Neuron (in vitro differentiated cells): ENCODE data around the gene UST.
"Not testable (repeated sequence)": the region's sequence is repeated elsewhere in the genome, so short reads cannot be mapped to it uniquely, and the experiment has no call there.

Experiments
- H2AFZ ChIP-seq: one replicate; pipeline ENCODE4 v1.6.1; 2013; ENCODE audit warnings: low read depth, mild to moderate bottlenecking, inconsistent platforms, low read length, moderate library complexity
- H3K27me3 ChIP-seq: one replicate; pipeline ENCODE4 v1.6.1; 2013; ENCODE audit warnings: low read length; ENCODE audit not compliant: insufficient read depth
- H3K36me3 ChIP-seq: one replicate; pipeline ENCODE4 v1.6.1; 2013; ENCODE audit warnings: low read length; ENCODE audit not compliant: insufficient read depth
- H3K4me1 ChIP-seq: one replicate; pipeline ENCODE4 v1.6.1; 2013; ENCODE audit warnings: low read length; ENCODE audit not compliant: insufficient read depth
- H3K4me3 ChIP-seq: 2 replicates; pipeline ENCODE4 v1.5.1; 2013; ENCODE audit warnings: mild to moderate bottlenecking, low read length, moderate library complexity
- H3K9me3 ChIP-seq: one replicate; pipeline ENCODE4 v1.6.1; 2013; ENCODE audit warnings: low read length

UST gene

DNA sequence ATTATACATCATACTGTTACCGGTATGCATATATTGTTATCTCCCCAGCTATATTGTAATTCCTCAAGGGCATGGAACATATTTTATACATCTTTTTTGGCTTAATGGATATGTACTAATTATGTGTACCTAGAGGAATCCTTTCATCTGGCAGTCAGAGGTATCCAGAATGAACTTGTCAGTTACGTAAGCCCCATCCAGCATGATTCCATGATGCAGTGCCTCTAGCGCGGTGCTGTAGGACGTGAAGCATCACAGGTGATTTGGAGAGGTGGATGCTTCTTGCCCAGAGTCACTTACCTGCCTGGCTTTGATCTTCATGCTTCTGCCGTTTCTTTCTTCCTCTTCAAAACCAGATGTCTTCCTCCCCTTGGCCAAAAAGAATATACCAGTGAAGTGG lies 159.1 kb downstream of the UST start:
- no peaks in the 10 kb centered on the region for H3K27me3 ChIP-seq
- no peak overlapping the region for H2AFZ ChIP-seq
- H3K9me3 ChIP-seq: no peaks in the 10 kb centered on the region
- no peak overlapping the region for H3K4me3 ChIP-seq
- peaks cover 2% of the 10 kb centered on the region for H3K4me1 ChIP-seq
- H3K36me3 ChIP-seq: no peaks in the 10 kb centered on the region

DNA sequence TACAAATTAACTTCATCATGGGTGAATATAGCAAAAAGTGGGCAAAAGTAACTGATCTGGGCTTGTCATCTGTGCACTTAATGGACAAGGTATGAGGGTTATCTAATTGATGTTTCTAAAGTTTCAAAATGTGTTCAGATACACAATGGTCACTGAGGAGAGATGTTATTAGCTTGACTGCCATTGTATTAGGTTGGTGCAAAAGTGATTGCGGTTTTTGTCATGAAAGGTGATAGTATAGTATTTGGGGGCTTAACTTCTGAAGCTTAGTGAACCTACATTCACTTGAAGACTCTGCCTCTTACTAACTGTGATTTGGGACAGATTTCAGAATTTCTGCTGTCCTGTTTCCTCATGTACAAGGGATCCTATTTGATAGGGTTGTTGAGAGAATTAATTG lies 159.6 kb downstream of the UST start:
- peaks cover 5% of the 10 kb centered on the region for H3K4me1 ChIP-seq
- H2AFZ ChIP-seq: no peak overlapping the region
- no peak overlapping the region for H3K4me3 ChIP-seq
- H3K36me3 ChIP-seq: no peaks in the 10 kb centered on the region
- H3K27me3 ChIP-seq: no peaks in the 10 kb centered on the region
- no peaks in the 10 kb centered on the region for H3K9me3 ChIP-seq

DNA sequence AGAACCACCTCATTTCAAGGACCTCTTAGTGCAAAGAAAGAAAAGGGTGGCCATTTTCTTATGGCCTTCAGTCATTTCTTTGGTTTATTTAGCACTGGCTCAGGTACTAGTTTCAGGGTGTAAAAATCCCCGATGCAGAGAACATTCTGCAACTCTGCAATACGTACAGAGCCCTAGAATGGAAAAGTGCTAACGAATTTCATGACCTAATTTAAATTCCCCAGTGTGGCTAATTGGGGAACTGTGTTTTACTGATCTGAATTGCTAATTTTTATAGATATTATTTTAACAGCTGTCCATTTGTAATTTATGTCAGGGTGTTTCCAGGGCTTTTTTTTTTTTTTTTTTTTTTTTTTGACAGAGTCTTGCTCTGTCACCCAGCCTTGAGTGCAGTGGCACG lies 160.7 kb downstream of the UST start:
- Histone ChIP-seq H3K4me3 (no peak overlapping the region), H3K36me3 (no peaks in the 10 kb centered on the region), H2AFZ (no peak overlapping the region), H3K27me3 (no peaks in the 10 kb centered on the region), H3K4me1 (peaks cover 5% of the 10 kb centered on the region), H3K9me3 (no peaks in the 10 kb centered on the region)

DNA sequence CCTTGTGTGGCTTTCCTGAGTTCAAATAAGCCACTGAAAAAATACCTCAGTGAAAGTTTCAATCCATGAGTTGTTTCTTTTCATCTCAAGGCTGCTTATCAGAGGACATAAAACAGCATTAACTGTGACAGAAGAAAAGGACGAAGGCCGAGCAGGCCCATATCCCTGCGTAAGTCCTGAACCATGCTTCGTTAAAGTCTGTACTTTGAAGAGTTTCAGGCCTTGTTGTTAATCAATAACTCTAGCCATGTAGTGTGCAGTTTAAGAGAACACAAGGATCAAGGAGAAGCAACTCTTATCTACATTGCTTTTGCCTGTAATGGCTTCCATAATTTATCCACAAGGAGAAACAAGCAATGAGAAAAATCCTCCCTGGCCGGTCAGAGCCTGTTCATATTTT lies 165.4 kb downstream of the UST start:
- Histone ChIP-seq H3K27me3 (no peaks in the 10 kb centered on the region), H3K4me1 (peaks cover 5% of the 10 kb centered on the region), H3K9me3 (peaks cover 2% of the 10 kb centered on the region), H3K36me3 (no peaks in the 10 kb centered on the region), H3K4me3 (no peak overlapping the region), H2AFZ (no peak overlapping the region)

DNA sequence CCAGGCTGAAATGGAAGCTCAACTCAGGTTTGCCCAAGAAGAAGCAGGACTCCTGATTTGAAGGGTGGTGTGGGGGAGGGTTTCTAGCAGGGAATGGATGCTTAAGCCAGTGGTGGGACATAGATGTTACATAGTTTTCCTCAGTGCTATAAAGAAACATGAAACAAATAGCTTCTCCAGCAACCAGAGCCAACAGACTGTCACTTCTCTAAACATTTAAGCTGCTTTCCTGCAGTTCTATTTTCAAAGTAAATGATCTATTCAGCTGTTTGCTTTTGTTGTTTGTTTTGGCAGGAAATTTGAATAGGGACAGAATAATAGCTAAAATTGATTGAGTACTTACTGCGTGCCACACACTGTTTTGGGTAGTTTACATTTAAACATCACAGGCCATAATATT lies 169.0 kb downstream of the UST start:
- Histone ChIP-seq H3K9me3 (peaks cover 4% of the 10 kb centered on the region), H2AFZ (no peak overlapping the region), H3K27me3 (no peaks in the 10 kb centered on the region), H3K4me3 (no peak overlapping the region), H3K4me1 (peaks cover 3% of the 10 kb centered on the region), H3K36me3 (no peaks in the 10 kb centered on the region)

DNA sequence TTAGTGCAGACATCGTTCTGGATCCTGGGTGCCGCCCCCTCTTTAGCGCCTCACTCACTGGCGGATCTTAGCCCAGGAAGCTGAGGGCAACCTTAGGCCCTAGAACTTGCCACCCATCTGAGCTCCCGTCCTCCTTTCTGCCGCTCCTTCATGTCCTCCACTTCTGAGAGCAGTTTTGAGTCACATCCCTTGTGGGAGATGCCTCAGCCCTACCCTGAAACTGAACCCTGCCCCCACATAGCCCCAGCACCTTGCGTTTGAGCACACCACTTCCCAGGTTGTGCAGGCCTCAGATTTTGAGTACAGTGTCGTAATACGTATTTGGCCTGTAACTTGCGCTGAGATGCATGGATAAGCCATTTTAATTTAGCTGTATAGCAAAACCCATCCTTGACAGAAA lies 169.7 kb downstream of the UST start:
- H2AFZ ChIP-seq, H3K4me3 ChIP-seq, H3K27me3 ChIP-seq, H3K36me3 ChIP-seq, H3K9me3 ChIP-seq, H3K4me1 ChIP-seq: not testable (repeated sequence)

DNA sequence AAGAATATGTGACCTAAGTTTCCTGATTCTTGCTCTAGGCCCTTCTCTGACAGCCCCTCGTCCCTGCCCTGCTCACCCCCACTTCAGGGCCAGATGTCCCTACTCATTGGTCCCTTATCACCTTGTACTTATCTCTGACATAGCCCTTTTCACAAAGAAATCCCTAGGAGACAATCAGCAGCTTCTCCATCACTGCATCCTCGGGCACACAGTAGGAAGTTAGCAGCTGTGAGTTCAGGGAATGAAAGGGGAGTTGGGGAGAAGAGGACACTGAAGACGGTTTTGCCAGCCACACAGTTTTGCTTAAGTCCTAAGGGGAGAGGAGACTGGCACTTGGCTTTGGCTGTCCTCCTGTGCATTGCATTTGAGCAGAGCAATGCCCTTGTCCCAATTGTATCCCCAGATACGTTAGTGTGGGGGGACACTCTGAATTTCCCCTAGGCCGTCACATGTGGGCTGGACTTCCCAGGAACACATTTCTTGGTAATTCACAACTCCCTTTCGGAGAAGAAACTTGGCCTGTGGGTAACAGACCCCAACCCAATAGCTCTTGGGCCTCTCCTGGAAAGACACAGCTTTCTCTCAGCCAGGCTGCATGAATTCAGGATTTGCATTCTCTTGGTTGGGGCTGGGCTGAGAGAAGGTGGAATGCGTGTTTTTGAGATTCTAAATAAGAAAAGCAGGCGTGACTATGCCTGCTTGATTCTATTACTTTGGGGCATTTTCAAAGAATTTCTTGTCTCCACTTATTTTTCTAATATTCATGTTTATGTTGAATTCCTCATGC lies 177.6 kb downstream of the UST start:
- H3K4me3 ChIP-seq: no peak overlapping the region
- H2AFZ ChIP-seq: no peak overlapping the region

DNA sequence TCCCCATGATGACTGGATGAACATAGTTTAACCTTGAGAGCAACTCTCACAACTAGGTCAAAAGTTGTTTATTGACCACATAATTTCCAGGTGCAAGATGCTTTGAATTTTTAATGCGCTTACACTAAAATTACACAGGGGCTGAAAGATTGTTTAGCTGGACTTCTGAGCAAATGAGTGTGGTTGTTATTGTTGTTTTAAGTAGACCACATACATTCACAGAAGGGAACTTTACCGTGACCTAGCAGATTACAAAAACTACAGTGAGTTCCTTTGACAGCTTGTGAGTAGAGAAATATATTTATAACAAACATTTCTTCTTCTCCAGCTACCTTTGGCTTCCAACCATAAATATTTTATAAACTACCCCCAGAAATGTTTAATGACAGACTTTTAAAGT lies 178.9 kb downstream of the UST start:
- Histone ChIP-seq H3K4me1 (peaks cover 8% of the 10 kb centered on the region), H3K4me3 (no peak overlapping the region), H3K9me3 (no peaks in the 10 kb centered on the region), H2AFZ (no peak overlapping the region), H3K36me3 (no peaks in the 10 kb centered on the region), H3K27me3 (no peaks in the 10 kb centered on the region)

More for the DNA sequence above, 177.6 kb downstream of the UST start:
- H3K36me3 ChIP-seq: no peaks in the 10 kb centered on the region
- no peaks in the 10 kb centered on the region for H3K9me3 ChIP-seq
- H3K27me3 ChIP-seq: no peaks in the 10 kb centered on the region
- peaks cover 8% of the 10 kb centered on the region for H3K4me1 ChIP-seq

DNA sequence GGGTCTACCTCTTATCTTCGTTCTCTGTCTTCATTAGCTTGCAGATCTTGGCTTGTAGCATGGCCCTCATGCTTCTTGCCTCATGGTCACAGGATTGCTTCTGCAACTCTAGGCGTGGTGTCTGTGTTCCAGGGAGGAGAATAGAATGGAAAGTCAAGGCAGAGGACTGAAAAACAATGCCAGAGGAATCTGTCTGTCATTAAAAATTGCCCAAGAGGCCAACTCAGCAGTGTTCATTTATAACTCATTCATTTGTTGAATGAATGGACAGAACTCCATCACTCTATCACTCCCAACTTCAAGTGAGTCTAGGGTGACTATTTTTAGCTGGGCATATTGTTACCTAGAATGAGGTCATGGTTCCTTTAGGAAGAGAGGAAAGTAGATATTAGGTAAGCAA lies 179.6 kb downstream of the UST start:
- Histone ChIP-seq H3K36me3 (no peaks in the 10 kb centered on the region), H3K9me3 (no peaks in the 10 kb centered on the region), H3K4me3 (no peak overlapping the region), H3K4me1 (peaks cover 8% of the 10 kb centered on the region), H2AFZ (no peak overlapping the region), H3K27me3 (no peaks in the 10 kb centered on the region)

DNA sequence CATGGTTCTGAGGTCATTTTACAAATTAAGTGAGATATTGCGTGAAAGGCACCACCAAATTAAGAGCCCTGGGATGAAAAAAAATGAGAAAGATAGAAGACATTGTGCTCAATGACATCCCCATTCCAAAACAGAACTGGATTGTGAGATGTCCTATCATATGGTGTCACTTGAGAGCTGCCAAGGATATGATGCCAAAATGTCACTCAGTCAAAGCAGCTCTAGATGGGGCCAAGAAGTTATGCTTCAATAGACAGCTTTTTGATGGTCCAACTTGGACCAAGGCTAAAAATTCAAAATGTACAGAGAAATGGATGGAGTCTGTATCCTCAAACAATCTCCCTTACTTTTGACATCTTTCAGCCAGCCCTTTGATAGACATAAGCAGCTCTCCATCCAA lies 180.8 kb downstream of the UST start:
- peaks cover 8% of the 10 kb centered on the region for H3K4me1 ChIP-seq
- no peaks in the 10 kb centered on the region for H3K36me3 ChIP-seq
- H3K27me3 ChIP-seq: no peaks in the 10 kb centered on the region
- H3K4me3 ChIP-seq: no peak overlapping the region
- no peaks in the 10 kb centered on the region for H3K9me3 ChIP-seq
- no peak overlapping the region for H2AFZ ChIP-seq

DNA sequence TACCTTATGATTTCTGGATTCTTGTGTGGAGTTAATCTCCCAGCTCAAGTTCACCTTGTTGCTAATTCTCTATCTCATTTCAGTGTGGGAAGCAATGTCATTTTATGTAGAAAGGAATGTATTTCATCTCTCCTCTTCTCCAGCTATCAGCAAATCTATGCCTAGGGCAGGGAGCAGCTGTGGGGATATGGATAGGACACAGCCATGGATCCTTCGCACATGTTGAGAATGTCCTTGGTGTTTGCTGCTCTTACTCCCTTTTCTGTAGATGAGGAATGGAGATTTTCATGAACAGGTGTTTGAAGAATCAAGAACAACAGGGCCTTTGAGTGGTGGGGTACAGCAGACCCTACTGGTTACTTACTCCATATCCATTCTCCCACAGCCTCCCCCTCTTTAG lies 182.0 kb downstream of the UST start:
- peaks cover 8% of the 10 kb centered on the region for H3K4me1 ChIP-seq
- H3K9me3 ChIP-seq: no peaks in the 10 kb centered on the region
- H3K36me3 ChIP-seq: no peaks in the 10 kb centered on the region
- H2AFZ ChIP-seq: no peak overlapping the region
- H3K27me3 ChIP-seq: no peaks in the 10 kb centered on the region
- H3K4me3 ChIP-seq: no peak overlapping the region

DNA sequence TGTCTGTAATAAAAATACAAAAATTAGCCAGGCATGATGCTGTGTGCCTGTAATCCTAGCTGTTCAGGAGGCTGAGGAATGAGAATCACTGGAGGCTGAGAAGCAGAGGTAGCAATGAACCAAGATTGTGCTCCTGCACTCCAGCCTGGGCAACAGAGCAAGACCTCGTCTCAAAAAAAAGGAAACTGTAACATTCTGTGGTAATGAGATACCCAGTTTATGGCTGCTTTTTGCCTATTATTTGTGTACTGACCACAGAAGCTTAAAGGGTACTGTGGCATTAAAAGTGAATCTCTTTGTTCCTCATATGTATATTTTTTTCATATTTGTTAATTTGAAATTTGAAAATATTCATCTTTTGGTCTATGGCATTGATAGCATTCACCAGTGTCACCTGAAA lies 185.4 kb downstream of the UST start:
- Histone ChIP-seq H3K4me1 (no peaks in the 10 kb centered on the region), H3K4me3 (no peak overlapping the region), H3K36me3 (no peaks in the 10 kb centered on the region), H2AFZ (no peak overlapping the region), H3K27me3 (no peaks in the 10 kb centered on the region), H3K9me3 (no peaks in the 10 kb centered on the region)

DNA sequence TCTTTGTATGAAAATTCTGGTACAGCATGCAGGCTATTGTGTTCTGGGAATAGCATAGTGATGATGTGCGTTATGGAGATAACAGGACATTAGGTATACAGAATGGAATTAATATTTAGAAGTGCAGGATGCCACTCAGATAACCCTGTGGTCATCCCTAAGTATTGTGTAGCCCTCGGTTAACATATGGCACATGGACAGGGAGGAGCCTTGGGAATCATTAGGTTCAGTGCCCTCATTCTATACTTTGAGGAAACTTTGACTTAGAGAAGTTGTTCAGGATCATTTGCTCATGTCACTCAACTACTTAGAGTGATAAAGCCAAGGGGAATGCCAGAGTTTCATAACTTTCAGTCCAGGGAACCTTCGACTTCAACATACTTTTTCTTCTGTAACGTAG lies 185.9 kb downstream of the UST start:
- no peak overlapping the region for H3K4me3 ChIP-seq

DNA sequence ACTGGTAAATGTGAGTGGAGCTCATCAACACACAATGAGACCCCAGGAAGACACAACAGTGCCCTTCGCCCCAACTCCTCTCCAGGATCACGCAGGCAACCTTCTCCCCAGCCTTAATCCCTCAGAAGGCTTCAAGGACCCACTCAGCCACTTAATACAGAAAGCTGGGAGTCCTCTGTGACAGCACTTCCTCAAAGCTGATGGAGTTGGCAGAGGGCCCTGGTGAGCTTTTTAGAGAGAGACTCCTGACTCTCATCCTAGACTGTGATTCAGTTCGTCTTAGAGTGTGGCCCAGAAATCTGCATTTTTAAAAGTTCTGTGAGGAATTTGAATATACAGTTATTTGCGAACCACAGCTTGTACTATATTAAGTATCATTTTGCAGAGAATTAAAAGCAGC lies 187.7 kb downstream of the UST start:
- Histone ChIP-seq H3K9me3 (no peaks in the 10 kb centered on the region), H2AFZ (no peak overlapping the region), H3K4me1 (no peaks in the 10 kb centered on the region), H3K27me3 (no peaks in the 10 kb centered on the region), H3K36me3 (no peaks in the 10 kb centered on the region), H3K4me3 (no peak overlapping the region)

More for the DNA sequence above, 185.9 kb downstream of the UST start:
- Histone ChIP-seq H3K36me3 (no peaks in the 10 kb centered on the region), H2AFZ (no peak overlapping the region), H3K9me3 (no peaks in the 10 kb centered on the region), H3K4me1 (no peaks in the 10 kb centered on the region), H3K27me3 (no peaks in the 10 kb centered on the region)
